HepG2 (cell line): Measurements from ENCODE around the gene FOSL2. TPM values are rescaled to one million over a fixed set of nuclear protein-coding genes. Genes with fewer than 3 reads are reported as not detected.

ENCODE experiments used
- ATF7-NPFF ChIP-seq: sonication (generic); formaldehyde crosslinking; IDR thresholded peaks from 2 replicates; pipeline ENCODE4 v1.8.1; 2023; ENCODE audit warnings: mild to moderate bottlenecking, low read depth, missing genetic modification reagents, moderate library complexity
- BRD4 ChIP-seq: sonication (generic); formaldehyde crosslinking; IDR thresholded peaks from 2 replicates; pipeline ENCODE4 v1.4.0; 2020; ENCODE audit warnings: missing genetic modification reagents
- ERF ChIP-seq: IDR thresholded peaks from 2 replicates; pipeline ENCODE4 v1.6.1; 2018; ENCODE audit warnings: missing biosample characterization, missing genetic modification reagents
- HDAC2 ChIP-seq: sonication (generic); formaldehyde crosslinking; IDR thresholded peaks from 2 replicates; pipeline ENCODE4 v1.4.0; 2020; ENCODE audit warnings: missing genetic modification reagents
- HOXA9 ChIP-seq: sonication (generic); formaldehyde crosslinking; IDR thresholded peaks from 2 replicates; pipeline ENCODE4 v1.8.1; 2022; ENCODE audit warnings: missing genetic modification reagents, mild to moderate bottlenecking, moderate library complexity, borderline replicate concordance
- KAT7 ChIP-seq: IDR thresholded peaks from 2 replicates; pipeline ENCODE4 v1.6.1; 2018; ENCODE audit warnings: borderline replicate concordance, missing compliant biosample characterization
- KLF12 ChIP-seq: sonication (generic); formaldehyde crosslinking; IDR thresholded peaks from 2 replicates; pipeline ENCODE4 v1.4.0; 2020; ENCODE audit warnings: missing genetic modification reagents, borderline replicate concordance
- NR1H2 ChIP-seq: sonication (generic); formaldehyde crosslinking; IDR thresholded peaks from 2 replicates; pipeline ENCODE4 v1.8.1; 2022; ENCODE audit warnings: low read depth, missing genetic modification reagents, borderline replicate concordance
- NR2C2 ChIP-seq: sonication (generic); formaldehyde crosslinking; IDR thresholded peaks from 2 replicates; pipeline ENCODE4 v1.4.0; 2020; ENCODE audit warnings: missing genetic modification reagents, mild to moderate bottlenecking, moderate library complexity, borderline replicate concordance
- RNF2 ChIP-seq: fragments of 450-650 bp; conservative IDR thresholded peaks from 2 replicates; pipeline ENCODE4 v1.6.1; 2016; ENCODE audit warnings: low read depth
- TP53 ChIP-seq: sonication (generic); formaldehyde crosslinking; conservative IDR thresholded peaks from 2 replicates; pipeline ENCODE4 v1.4.0; 2020; ENCODE audit warnings: missing genetic modification reagents
- TRIM24 ChIP-seq: sonication (generic); formaldehyde crosslinking; IDR thresholded peaks from 2 replicates; pipeline ENCODE4 v1.8.0; 2022; ENCODE audit warnings: mild to moderate bottlenecking, missing genetic modification reagents
- ZNF207 ChIP-seq: fragments of 450-650 bp; IDR thresholded peaks from 2 replicates; pipeline ENCODE4 v1.6.1; 2016; ENCODE audit warnings: antibody characterized with exemption, borderline replicate concordance
- ZNF232 ChIP-seq: sonication (generic); formaldehyde crosslinking; IDR thresholded peaks from 2 replicates; pipeline ENCODE4 v1.4.0; 2020; ENCODE audit warnings: missing genetic modification reagents, borderline replicate concordance
- ZNF7 ChIP-seq: IDR thresholded peaks from 2 replicates; pipeline ENCODE4 v1.6.1; 2016; ENCODE audit warnings: missing biosample characterization, missing genetic modification reagents
- polyA plus RNA-seq, 8 experiments: library from polyadenylated mRNA; depleted of rRNA in 3 of 8; stranded (reverse) in 7 of 8; unstranded in 1 of 8; fragments of >200 nt; fragmentation: Illumina TruSeq in 4 of 8; extraction: Trizol in 4 of 8; gene quantifications; 2 replicates each; pipeline versions ENCODE4 v1.2.1 to v1.2.3, GENCODE V29; 2011 to 2016; ENCODE audit warnings: low read depth in 4 of 8, missing spikeins in 1 of 8, mixed read lengths in 1 of 8; ENCODE audit not compliant: insufficient read depth in 1 of 8
- total RNA-seq, 5 experiments: library from RNA; depleted of rRNA; stranded (reverse); fragments of >200 nt; fragmentation: Illumina TruSeq; extraction: Trizol; gene quantifications; 2 replicates each; pipeline ENCODE4 v1.2.3, GENCODE V29; 2016; ENCODE audit warnings: low read depth in 1 of 5
- TF ChIP-seq, protein P1 (sequence below): sonication (generic); formaldehyde crosslinking; IDR thresholded peaks from 2 replicates; pipeline ENCODE4 v1.9.0; 2021; ENCODE audit warnings: missing genetic modification reagents, borderline replicate concordance
- TF ChIP-seq, protein P2 (sequence below): sonication (generic); formaldehyde crosslinking; IDR thresholded peaks from 2 replicates; pipeline ENCODE4 v1.4.0; 2020; ENCODE audit warnings: missing genetic modification reagents, borderline replicate concordance
- TF ChIP-seq, protein P3 (sequence below): IDR thresholded peaks from 2 replicates; pipeline ENCODE4 v1.6.1; 2016; ENCODE audit warnings: control low read depth
- TF ChIP-seq, protein P4 (sequence below): sonication (generic); formaldehyde crosslinking; IDR thresholded peaks from 2 replicates; pipeline ENCODE4 v1.8.0; 2022; ENCODE audit warnings: missing genetic modification reagents, mild to moderate bottlenecking, moderate library complexity, borderline replicate concordance
- TF ChIP-seq, protein P5 (sequence below): sonication (generic); formaldehyde crosslinking; IDR thresholded peaks from 2 replicates; pipeline ENCODE4 v1.4.0; 2020; ENCODE audit warnings: missing genetic modification reagents

The FOSL2 gene
- total and polyA plus RNA-seq, 2 of the 13 experiments (the other 11 are each of a cell fraction or from before 2014, with no cell fraction given) = 3.4 to 18.1 TPM

DNA sequence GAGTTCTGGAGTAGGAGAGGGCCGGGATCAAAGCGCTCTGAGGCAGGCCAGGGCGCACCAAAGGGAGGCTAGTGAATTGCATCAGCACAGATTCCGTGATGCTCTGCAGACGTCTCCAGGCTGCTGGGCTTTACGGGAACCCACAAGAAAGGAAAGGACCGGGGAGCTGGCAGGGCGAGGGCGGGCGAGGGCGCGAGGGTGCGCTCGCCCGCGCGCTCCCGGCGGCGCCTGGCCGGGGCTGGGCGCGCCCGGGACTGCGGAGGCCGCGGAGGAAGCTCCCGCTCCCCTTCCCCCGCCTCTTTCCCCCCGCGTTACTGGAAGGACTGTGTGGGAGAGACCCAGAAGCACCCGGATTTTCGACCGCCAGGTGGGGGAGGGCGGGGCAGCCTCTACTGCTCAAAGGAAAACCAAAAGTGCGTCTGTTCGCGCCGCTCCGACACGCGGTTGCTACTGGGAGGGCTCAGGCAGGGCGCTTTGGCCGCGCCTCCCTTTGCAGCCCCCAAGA is 2.4 kb upstream of the FOSL2 start (continued):
- TF ChIP-seq KLF12 = no peak
- TF ChIP-seq BRD4 (CRISPR knock-in tag) = no peak
- peak; percentile 17; the same call in 1 of the 2 replicates for TF ChIP-seq ZNF7 (CRISPR knock-in tag)
- peak; percentile 39; the same call in 1 of the 2 replicates for TF ChIP-seq ATF7-NPFF (CRISPR knock-in tag)
- TF ChIP-seq NR1H2 (CRISPR knock-in tag) = no peak
- TF ChIP-seq, protein P1, sequence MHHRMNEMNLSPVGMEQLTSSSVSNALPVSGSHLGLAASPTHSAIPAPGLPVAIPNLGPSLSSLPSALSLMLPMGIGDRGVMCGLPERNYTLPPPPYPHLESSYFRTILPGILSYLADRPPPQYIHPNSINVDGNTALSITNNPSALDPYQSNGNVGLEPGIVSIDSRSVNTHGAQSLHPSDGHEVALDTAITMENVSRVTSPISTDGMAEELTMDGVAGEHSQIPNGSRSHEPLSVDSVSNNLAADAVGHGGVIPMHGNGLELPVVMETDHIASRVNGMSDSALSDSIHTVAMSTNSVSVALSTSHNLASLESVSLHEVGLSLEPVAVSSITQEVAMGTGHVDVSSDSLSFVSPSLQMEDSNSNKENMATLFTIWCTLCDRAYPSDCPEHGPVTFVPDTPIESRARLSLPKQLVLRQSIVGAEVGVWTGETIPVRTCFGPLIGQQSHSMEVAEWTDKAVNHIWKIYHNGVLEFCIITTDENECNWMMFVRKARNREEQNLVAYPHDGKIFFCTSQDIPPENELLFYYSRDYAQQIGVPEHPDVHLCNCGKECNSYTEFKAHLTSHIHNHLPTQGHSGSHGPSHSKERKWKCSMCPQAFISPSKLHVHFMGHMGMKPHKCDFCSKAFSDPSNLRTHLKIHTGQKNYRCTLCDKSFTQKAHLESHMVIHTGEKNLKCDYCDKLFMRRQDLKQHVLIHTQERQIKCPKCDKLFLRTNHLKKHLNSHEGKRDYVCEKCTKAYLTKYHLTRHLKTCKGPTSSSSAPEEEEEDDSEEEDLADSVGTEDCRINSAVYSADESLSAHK = no peak
- TF ChIP-seq ERF = peak; percentile 49; the same call in 1 of the 2 replicates
- TF ChIP-seq, protein P2, sequence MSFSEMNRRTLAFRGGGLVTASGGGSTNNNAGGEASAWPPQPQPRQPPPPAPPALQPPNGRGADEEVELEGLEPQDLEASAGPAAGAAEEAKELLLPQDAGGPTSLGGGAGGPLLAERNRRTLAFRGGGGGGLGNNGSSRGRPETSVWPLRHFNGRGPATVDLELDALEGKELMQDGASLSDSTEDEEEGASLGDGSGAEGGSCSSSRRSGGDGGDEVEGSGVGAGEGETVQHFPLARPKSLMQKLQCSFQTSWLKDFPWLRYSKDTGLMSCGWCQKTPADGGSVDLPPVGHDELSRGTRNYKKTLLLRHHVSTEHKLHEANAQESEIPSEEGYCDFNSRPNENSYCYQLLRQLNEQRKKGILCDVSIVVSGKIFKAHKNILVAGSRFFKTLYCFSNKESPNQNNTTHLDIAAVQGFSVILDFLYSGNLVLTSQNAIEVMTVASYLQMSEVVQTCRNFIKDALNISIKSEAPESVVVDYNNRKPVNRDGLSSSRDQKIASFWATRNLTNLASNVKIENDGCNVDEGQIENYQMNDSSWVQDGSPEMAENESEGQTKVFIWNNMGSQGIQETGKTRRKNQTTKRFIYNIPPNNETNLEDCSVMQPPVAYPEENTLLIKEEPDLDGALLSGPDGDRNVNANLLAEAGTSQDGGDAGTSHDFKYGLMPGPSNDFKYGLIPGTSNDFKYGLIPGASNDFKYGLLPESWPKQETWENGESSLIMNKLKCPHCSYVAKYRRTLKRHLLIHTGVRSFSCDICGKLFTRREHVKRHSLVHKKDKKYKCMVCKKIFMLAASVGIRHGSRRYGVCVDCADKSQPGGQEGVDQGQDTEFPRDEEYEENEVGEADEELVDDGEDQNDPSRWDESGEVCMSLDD (CRISPR knock-in tag) = no peak
- no peak for TF ChIP-seq NR2C2 (CRISPR knock-in tag)
- TF ChIP-seq ZNF232 (CRISPR knock-in tag) = no peak
- no peak for TF ChIP-seq KAT7
- TF ChIP-seq, protein P3, sequence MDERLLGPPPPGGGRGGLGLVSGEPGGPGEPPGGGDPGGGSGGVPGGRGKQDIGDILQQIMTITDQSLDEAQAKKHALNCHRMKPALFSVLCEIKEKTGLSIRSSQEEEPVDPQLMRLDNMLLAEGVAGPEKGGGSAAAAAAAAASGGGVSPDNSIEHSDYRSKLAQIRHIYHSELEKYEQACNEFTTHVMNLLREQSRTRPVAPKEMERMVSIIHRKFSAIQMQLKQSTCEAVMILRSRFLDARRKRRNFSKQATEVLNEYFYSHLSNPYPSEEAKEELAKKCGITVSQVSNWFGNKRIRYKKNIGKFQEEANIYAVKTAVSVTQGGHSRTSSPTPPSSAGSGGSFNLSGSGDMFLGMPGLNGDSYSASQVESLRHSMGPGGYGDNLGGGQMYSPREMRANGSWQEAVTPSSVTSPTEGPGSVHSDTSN (CRISPR knock-in tag) = no peak
- TF ChIP-seq, protein P4, sequence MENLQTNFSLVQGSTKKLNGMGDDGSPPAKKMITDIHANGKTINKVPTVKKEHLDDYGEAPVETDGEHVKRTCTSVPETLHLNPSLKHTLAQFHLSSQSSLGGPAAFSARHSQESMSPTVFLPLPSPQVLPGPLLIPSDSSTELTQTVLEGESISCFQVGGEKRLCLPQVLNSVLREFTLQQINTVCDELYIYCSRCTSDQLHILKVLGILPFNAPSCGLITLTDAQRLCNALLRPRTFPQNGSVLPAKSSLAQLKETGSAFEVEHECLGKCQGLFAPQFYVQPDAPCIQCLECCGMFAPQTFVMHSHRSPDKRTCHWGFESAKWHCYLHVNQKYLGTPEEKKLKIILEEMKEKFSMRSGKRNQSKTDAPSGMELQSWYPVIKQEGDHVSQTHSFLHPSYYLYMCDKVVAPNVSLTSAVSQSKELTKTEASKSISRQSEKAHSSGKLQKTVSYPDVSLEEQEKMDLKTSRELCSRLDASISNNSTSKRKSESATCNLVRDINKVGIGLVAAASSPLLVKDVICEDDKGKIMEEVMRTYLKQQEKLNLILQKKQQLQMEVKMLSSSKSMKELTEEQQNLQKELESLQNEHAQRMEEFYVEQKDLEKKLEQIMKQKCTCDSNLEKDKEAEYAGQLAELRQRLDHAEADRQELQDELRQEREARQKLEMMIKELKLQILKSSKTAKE (CRISPR knock-in tag) = no peak
- no peak; the same call in 1 of the 2 replicates for TF ChIP-seq HOXA9 (CRISPR knock-in tag)
- TF ChIP-seq, protein P5, sequence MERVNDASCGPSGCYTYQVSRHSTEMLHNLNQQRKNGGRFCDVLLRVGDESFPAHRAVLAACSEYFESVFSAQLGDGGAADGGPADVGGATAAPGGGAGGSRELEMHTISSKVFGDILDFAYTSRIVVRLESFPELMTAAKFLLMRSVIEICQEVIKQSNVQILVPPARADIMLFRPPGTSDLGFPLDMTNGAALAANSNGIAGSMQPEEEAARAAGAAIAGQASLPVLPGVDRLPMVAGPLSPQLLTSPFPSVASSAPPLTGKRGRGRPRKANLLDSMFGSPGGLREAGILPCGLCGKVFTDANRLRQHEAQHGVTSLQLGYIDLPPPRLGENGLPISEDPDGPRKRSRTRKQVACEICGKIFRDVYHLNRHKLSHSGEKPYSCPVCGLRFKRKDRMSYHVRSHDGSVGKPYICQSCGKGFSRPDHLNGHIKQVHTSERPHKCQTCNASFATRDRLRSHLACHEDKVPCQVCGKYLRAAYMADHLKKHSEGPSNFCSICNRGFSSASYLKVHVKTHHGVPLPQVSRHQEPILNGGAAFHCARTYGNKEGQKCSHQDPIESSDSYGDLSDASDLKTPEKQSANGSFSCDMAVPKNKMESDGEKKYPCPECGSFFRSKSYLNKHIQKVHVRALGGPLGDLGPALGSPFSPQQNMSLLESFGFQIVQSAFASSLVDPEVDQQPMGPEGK (CRISPR knock-in tag) = peak; percentile 72; the same call in 1 of the 2 replicates
- no peak for TF ChIP-seq TP53 (CRISPR knock-in tag)
- no peak for TF ChIP-seq TRIM24 (CRISPR knock-in tag)
- TF ChIP-seq HDAC2 = no peak
- peak; percentile 63; the same call in 1 of the 2 replicates for TF ChIP-seq RNF2
- no peak for TF ChIP-seq ZNF207
